GM23338 (cell line): Measurements from ENCODE around the gene NPAS3. TPM values are rescaled to one million over a fixed set of nuclear protein-coding genes. Genes with fewer than 3 reads are reported as not detected.

ENCODE experiments used
- ATAC-seq: fragments of 200-7000 bp; cut with Tn5 transposase; 3 replicates; pipeline ENCODE4 v1.9.1; 2020
- DNase-seq: peaks from one replicate; pipeline ENCODE4 v3.0.0-alpha.2; 2015; ENCODE audit warnings: low spot score
- H2AFZ ChIP-seq: fragments of 200-600 bp; sonication (generic); 2 replicates; pipeline ENCODE4 v1.8.0; 2016; ENCODE audit warnings: antibody characterized with exemption, mild to moderate bottlenecking, moderate library complexity
- H3F3A ChIP-seq: fragments of 200-600 bp; sonication (generic); replicated peaks from 2 replicates; pipeline ENCODE4 v1.8.0; 2017; ENCODE audit warnings: antibody characterized with exemption, mixed run types, low read depth
- H3K27ac ChIP-seq: fragments of 200-600 bp; sonication (generic); 2 replicates; pipeline ENCODE4 v1.6.1; 2016; ENCODE audit warnings: low read depth
- H3K27me3 ChIP-seq: fragments of 200-600 bp; sonication (generic); 2 replicates; pipeline ENCODE4 v1.8.0; 2016; ENCODE audit warnings: mild to moderate bottlenecking, mixed run types, moderate library complexity; ENCODE audit not compliant: insufficient read depth
- H3K36me3 ChIP-seq: fragments of 200-600 bp; sonication (generic); 2 replicates; pipeline ENCODE4 v1.8.0; 2016; ENCODE audit warnings: mild to moderate bottlenecking; ENCODE audit not compliant: insufficient read depth
- H3K4me1 ChIP-seq: fragments of 200-600 bp; sonication (generic); 2 replicates; pipeline ENCODE4 v1.8.0; 2016; ENCODE audit warnings: mild to moderate bottlenecking, moderate library complexity; ENCODE audit not compliant: insufficient read depth
- H3K4me2 ChIP-seq: fragments of 200-600 bp; sonication (generic); 2 replicates; pipeline ENCODE4 v1.7.1; 2017; ENCODE audit warnings: mixed run types
- H3K4me3 ChIP-seq: fragments of 200-600 bp; sonication (generic); 2 replicates; pipeline ENCODE4 v1.6.1; 2016; ENCODE audit warnings: mixed run types
- H3K79me2 ChIP-seq: fragments of 200-600 bp; sonication (generic); replicated peaks from 2 replicates; pipeline ENCODE4 v1.8.0; 2017; ENCODE audit warnings: mild to moderate bottlenecking; ENCODE audit not compliant: insufficient read depth
- H3K9me2 ChIP-seq: fragments of 200-600 bp; sonication (generic); 2 replicates; pipeline ENCODE4 v1.8.0; 2017; ENCODE audit not compliant: insufficient read depth
- H4K20me1 ChIP-seq: fragments of 200-600 bp; sonication (generic); replicated peaks from 2 replicates; pipeline ENCODE4 v1.8.0; 2017; ENCODE audit warnings: mild to moderate bottlenecking; ENCODE audit not compliant: insufficient read depth
- H3K27ac Mint-ChIP-seq: 2 replicates; pipeline ENCODE4 v1.8.0; 2020; ENCODE audit warnings: inconsistent platforms, mild to moderate bottlenecking, moderate library complexity, mixed read lengths
- H3K27me3 Mint-ChIP-seq: 3 replicates; pipeline ENCODE4 v1.8.0; 2022; ENCODE audit warnings: low read depth, mild to moderate bottlenecking, moderate library complexity, mixed read lengths, inconsistent platforms; ENCODE audit not compliant: insufficient read depth, poor library complexity
- H3K36me3 Mint-ChIP-seq: 3 replicates; pipeline ENCODE4 v1.8.0; 2021; ENCODE audit warnings: low read depth, mild to moderate bottlenecking, inconsistent platforms, moderate library complexity, mixed read lengths
- H3K4me1 Mint-ChIP-seq: 3 replicates; pipeline ENCODE4 v1.8.0; 2020; ENCODE audit warnings: mild to moderate bottlenecking, inconsistent platforms, mixed read lengths
- H3K4me3 Mint-ChIP-seq: 3 replicates; pipeline ENCODE4 v1.8.0; 2021; ENCODE audit warnings: moderate library complexity, mild to moderate bottlenecking, inconsistent platforms, mixed read lengths
- H3K9me3 Mint-ChIP-seq: 3 replicates; pipeline ENCODE4 v1.8.0; 2020; ENCODE audit warnings: moderate library complexity, mild to moderate bottlenecking, inconsistent platforms, mixed read lengths
- CREB1 ChIP-seq: fragments of 250-450 bp; sonication (Bioruptor Pico); IDR thresholded peaks from 2 replicates; pipeline ENCODE4 v1.5.0; 2020; ENCODE audit warnings: low read depth, mild to moderate bottlenecking, moderate library complexity
- CTCF ChIP-seq, 2 experiments: fragments of 200-600 bp in 1 of 2; sonication (generic) in 1 of 2; conservative IDR thresholded peaks; 2 replicates each; pipeline versions ENCODE4 v1.5.1 to v1.6.1; 2016 to 2017; ENCODE audit warnings: antibody characterized with exemption in 2 of 2, low read depth in 2 of 2, mild to moderate bottlenecking in 2 of 2, moderate library complexity in 1 of 2
- ETS1 ChIP-seq: IDR thresholded peaks from 2 replicates; pipeline ENCODE4 v1.6.1; 2016; ENCODE audit warnings: antibody characterized with exemption
- EZH2 ChIP-seq: fragments of 200-600 bp; sonication (generic); IDR thresholded peaks from one replicate; pipeline ENCODE4 v1.8.0; 2017; ENCODE audit warnings: antibody characterized with exemption, mild to moderate bottlenecking, low read depth; ENCODE audit not compliant: unreplicated experiment
- EZH2phosphoT487 ChIP-seq: fragments of 200-600 bp; sonication (generic); IDR thresholded peaks from one replicate; pipeline ENCODE4 v1.8.1; 2018; ENCODE audit warnings: antibody characterized with exemption; ENCODE audit not compliant: unreplicated experiment
- JUNB ChIP-seq: IDR thresholded peaks from one replicate; pipeline ENCODE4 v1.6.1; 2016; ENCODE audit warnings: antibody characterized with exemption; ENCODE audit not compliant: unreplicated experiment
- NANOG ChIP-seq: IDR thresholded peaks from 2 replicates; pipeline ENCODE4 v1.6.1; 2016; ENCODE audit warnings: antibody characterized with exemption, borderline replicate concordance
- POLR2AphosphoS5 ChIP-seq: IDR thresholded peaks from 2 replicates; pipeline ENCODE4 v1.6.1; 2016; ENCODE audit warnings: antibody characterized with exemption, low read depth
- STAT1 ChIP-seq: IDR thresholded peaks from one replicate; pipeline ENCODE4 v1.6.1; 2016; ENCODE audit warnings: antibody characterized with exemption; ENCODE audit not compliant: unreplicated experiment
- ZNF114 ChIP-seq: fragments of 250-450 bp; sonication (Bioruptor Pico); IDR thresholded peaks from 2 replicates; pipeline ENCODE4 v1.5.0; 2020; ENCODE audit warnings: mild to moderate bottlenecking, moderate library complexity
- ZNF331 ChIP-seq: fragments of 250-450 bp; sonication (Bioruptor Pico); IDR thresholded peaks from 2 replicates; pipeline ENCODE4 v1.5.0; 2020; ENCODE audit warnings: low read depth, mild to moderate bottlenecking, moderate library complexity
- ZNF462 ChIP-seq: fragments of 250-450 bp; sonication (Bioruptor Pico); IDR thresholded peaks from 2 replicates; pipeline ENCODE4 v1.5.0; 2020; ENCODE audit warnings: mild to moderate bottlenecking, moderate library complexity
- polyA plus RNA-seq: library from polyadenylated mRNA; unstranded; fragments of >200 nt; fragmentation: Nextera tagmentation; extraction: Ambion mirVana; gene quantifications from 2 replicates; pipeline ENCODE4 v1.2.1, GENCODE V29; 2016
- total RNA-seq: library from RNA; depleted of rRNA; stranded (reverse); fragments of >200 nt; shearing (Covaris generic); gene quantifications from 2 replicates; pipeline ENCODE4 v1.2.3, GENCODE V29; 2014
- TF ChIP-seq, protein P1 (sequence below): IDR thresholded peaks from one replicate; pipeline ENCODE4 v1.6.1; 2018; ENCODE audit warnings: antibody characterized with exemption; ENCODE audit not compliant: unreplicated experiment

Gene NPAS3
- total and polyA plus RNA-seq, 2 experiments from 2014 or later: 0.17 to 0.19 TPM

DNA sequence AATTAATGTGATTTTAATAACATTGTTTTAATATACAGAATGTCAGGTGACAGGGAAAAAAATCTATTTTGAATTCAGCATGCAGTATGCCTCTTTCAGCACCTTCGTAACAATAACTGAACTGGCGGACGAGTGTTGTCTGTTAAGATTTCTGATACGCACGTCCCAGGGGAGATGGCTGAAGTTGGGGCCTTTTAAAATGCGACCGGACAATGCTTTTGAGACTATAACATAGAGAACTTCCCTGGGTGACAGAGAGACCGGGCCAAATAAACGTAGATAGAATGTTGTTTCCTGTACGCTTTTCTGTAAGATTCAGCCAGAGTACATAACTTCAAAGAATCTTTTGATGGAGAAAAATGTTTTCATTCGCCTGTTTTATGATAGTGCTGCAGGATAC is 772.5 kb downstream of the NPAS3 start:
- Histone ChIP-seq H3K27me3 (no peaks in the 10 kb centered on the region), H4K20me1 (no peaks in the 10 kb centered on the region), H3K4me1 (peaks cover 18% of the 10 kb centered on the region), H3K79me2 (no peaks in the 10 kb centered on the region), H2AFZ (no peak overlapping the region), H3K9me2 (peaks cover 12% of the 10 kb centered on the region), H3F3A (no peaks in the 10 kb centered on the region), H3K27ac (no peak overlapping the region), H3K36me3 (no peaks in the 10 kb centered on the region), H3K4me3 (no peak overlapping the region), H3K4me2 (no peak overlapping the region)
- Mint-ChIP-seq H3K9me3 (no peaks in the 10 kb centered on the region), H3K4me1 (peaks cover 22% of the 10 kb centered on the region), H3K27me3 (no peaks in the 10 kb centered on the region), H3K27ac (no peak overlapping the region), H3K36me3 (no peaks in the 10 kb centered on the region), H3K4me3 (no peak overlapping the region)
- ATAC-seq: no peak
- DNase-seq: no peak
- TF ChIP-seq ZNF462 (CRISPR knock-in tag): no peak
- TF ChIP-seq ZNF114 (CRISPR knock-in tag): no peak
- TF ChIP-seq ZNF331 (CRISPR knock-in tag): no peak
- TF ChIP-seq EZH2: no peak
- no peak for TF ChIP-seq STAT1
- no peak for TF ChIP-seq EZH2phosphoT487
- TF ChIP-seq ETS1: no peak
- TF ChIP-seq JUNB: no peak
- no peak for TF ChIP-seq POLR2AphosphoS5
- TF ChIP-seq CREB1 (CRISPR knock-in tag): no peak
- no peak for TF ChIP-seq NANOG
- TF ChIP-seq, protein P1, sequence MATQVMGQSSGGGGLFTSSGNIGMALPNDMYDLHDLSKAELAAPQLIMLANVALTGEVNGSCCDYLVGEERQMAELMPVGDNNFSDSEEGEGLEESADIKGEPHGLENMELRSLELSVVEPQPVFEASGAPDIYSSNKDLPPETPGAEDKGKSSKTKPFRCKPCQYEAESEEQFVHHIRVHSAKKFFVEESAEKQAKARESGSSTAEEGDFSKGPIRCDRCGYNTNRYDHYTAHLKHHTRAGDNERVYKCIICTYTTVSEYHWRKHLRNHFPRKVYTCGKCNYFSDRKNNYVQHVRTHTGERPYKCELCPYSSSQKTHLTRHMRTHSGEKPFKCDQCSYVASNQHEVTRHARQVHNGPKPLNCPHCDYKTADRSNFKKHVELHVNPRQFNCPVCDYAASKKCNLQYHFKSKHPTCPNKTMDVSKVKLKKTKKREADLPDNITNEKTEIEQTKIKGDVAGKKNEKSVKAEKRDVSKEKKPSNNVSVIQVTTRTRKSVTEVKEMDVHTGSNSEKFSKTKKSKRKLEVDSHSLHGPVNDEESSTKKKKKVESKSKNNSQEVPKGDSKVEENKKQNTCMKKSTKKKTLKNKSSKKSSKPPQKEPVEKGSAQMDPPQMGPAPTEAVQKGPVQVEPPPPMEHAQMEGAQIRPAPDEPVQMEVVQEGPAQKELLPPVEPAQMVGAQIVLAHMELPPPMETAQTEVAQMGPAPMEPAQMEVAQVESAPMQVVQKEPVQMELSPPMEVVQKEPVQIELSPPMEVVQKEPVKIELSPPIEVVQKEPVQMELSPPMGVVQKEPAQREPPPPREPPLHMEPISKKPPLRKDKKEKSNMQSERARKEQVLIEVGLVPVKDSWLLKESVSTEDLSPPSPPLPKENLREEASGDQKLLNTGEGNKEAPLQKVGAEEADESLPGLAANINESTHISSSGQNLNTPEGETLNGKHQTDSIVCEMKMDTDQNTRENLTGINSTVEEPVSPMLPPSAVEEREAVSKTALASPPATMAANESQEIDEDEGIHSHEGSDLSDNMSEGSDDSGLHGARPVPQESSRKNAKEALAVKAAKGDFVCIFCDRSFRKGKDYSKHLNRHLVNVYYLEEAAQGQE: no peak
- TF ChIP-seq CTCF (conservative IDR thresholded peaks at IDR 0.05; ENCODE audit: low read depth in 2 of 2): no peak
